Tibial artery (tissue), 4 donors: ENCODE results near the gene STYK1.
"Not testable (repeated sequence)": the region's sequence is repeated elsewhere in the genome, so short reads cannot be mapped to it uniquely, and the experiment has no call there.

Source experiments
- DNase-seq, 2 donors: peaks; one replicate each; pipeline ENCODE4 v3.0.0-alpha.2; 2019
- H3K27ac ChIP-seq, 2 donors: fragments of 200-600 bp; sonication (generic) in 1 of 2; 1 replicate in 1 of 2; 2 replicates in 1 of 2; pipeline ENCODE4 v1.5.1; 2018 to 2019; ENCODE audit warnings: mild to moderate bottlenecking in 1 of 2
- H3K27me3 ChIP-seq, 2 donors: fragments of 200-600 bp; sonication (generic) in 1 of 2; one replicate each; pipeline versions ENCODE4 v1.5.1 to v1.6.0; 2016 to 2019
- H3K36me3 ChIP-seq, 3 donors: fragments of 200-600 bp; sonication (generic) in 2 of 3; one replicate each; pipeline ENCODE4 v1.5.1; 2016 to 2019; ENCODE audit warnings: mild to moderate bottlenecking in 2 of 3
- H3K4me1 ChIP-seq, 4 donors: fragments of 200-600 bp; sonication (generic) in 2 of 4; 1 replicate in 3 of 4; 2 replicates in 1 of 4; pipeline ENCODE4 v1.5.1; 2016 to 2019
- H3K4me3 ChIP-seq, 2 donors: fragments of 200-600 bp; sonication (generic) in 1 of 2; 1 replicate in 1 of 2; 2 replicates in 1 of 2; pipeline ENCODE4 v1.5.1; 2018 to 2019; ENCODE audit warnings: mild to moderate bottlenecking in 2 of 2
- H3K9me3 ChIP-seq, 3 donors: fragments of 200-600 bp; sonication (generic) in 1 of 3; one replicate each; pipeline ENCODE4 v1.5.1; 2016 to 2019
- CTCF ChIP-seq, 2 experiments: fragments of 200-600 bp in 1 of 2; fragments of 450-650 bp in 1 of 2; IDR thresholded peaks; one replicate each; pipeline ENCODE4 v1.5.1; 2017 to 2019; ENCODE audit warnings: antibody characterized with exemption in 2 of 2, mild to moderate bottlenecking in 1 of 2, moderate library complexity in 1 of 2
- intact Hi-C: fragments of 100-400 bp; cut with DNase I; formaldehyde crosslinking; loops from one replicate; pipeline ENCODE4 v1.15.0; 2023; ENCODE audit warnings: low total_unique reads

The STYK1 gene

GRCh38 chr12:10664499-10664898, 9.4 kb downstream of the STYK1 start:
- Histone ChIP-seq H3K36me3 (no peaks in the 10 kb centered on the region), H3K27me3 (peaks cover 0 to 4% of the 10 kb centered on the region in 2 donors), H3K4me1 (no peaks in the 10 kb centered on the region), H3K9me3 (no peaks in the 10 kb centered on the region), H3K27ac (no peak overlapping the region), H3K4me3 (no peak overlapping the region)
- TF ChIP-seq CTCF (IDR thresholded peaks at IDR 0.05): no peak
- intact Hi-C loops: no loop called here
- no peak for DNase-seq

GRCh38 chr12:10663869-10664268, 10.0 kb downstream of the STYK1 start:
- H3K27me3 ChIP-seq: peaks cover 0 to 4% of the 10 kb centered on the region in 2 donors
- intact Hi-C loops: no loop called here
- no peaks in the 10 kb centered on the region for H3K4me1 ChIP-seq
- no peak for TF ChIP-seq CTCF (IDR thresholded peaks at IDR 0.05)
- DNase-seq: no peak
- no peaks in the 10 kb centered on the region for H3K9me3 ChIP-seq
- no peak overlapping the region for H3K27ac ChIP-seq
- H3K36me3 ChIP-seq: no peaks in the 10 kb centered on the region
- no peak overlapping the region for H3K4me3 ChIP-seq

- no peak overlapping the region for H3K27ac ChIP-seq
- no peaks in the 10 kb centered on the region for H3K4me1 ChIP-seq
- H3K27me3 ChIP-seq: peaks cover 0 to 4% of the 10 kb centered on the region in 2 donors
- H3K36me3 ChIP-seq: no peaks in the 10 kb centered on the region
- H3K9me3 ChIP-seq: no peaks in the 10 kb centered on the region
- no peak for TF ChIP-seq CTCF (IDR thresholded peaks at IDR 0.05)
- H3K4me3 ChIP-seq: no peak overlapping the region
- DNase-seq: no peak
- intact Hi-C loops: no loop called here
Measured at GRCh38 chr12:10661338-10661737, 12.5 kb downstream of the STYK1 start.

GRCh38 chr12:10654003-10654402, 19.8 kb downstream of the STYK1 start:
- H3K27me3 ChIP-seq: no peaks in the 10 kb centered on the region
- H3K4me1 ChIP-seq: no peaks in the 10 kb centered on the region
- TF ChIP-seq CTCF (IDR thresholded peaks at IDR 0.05): no peak
- intact Hi-C loops: no loop called here
- no peak overlapping the region for H3K4me3 ChIP-seq
- H3K27ac ChIP-seq: no peak overlapping the region
- no peaks in the 10 kb centered on the region for H3K9me3 ChIP-seq
- H3K36me3 ChIP-seq: no peaks in the 10 kb centered on the region
- no peak for DNase-seq

GRCh38 chr12:10652192-10652591, 21.7 kb downstream of the STYK1 start:
- Histone ChIP-seq H3K4me1 (no peaks in the 10 kb centered on the region), H3K4me3 (no peak overlapping the region), H3K36me3 (no peaks in the 10 kb centered on the region), H3K27ac (no peak overlapping the region), H3K27me3 (no peaks in the 10 kb centered on the region), H3K9me3 (peaks cover 0 to 2% (median 0%) of the 10 kb centered on the region in 3 donors)
- no peak for DNase-seq
- intact Hi-C loops: no loop called here
- no peak for TF ChIP-seq CTCF (IDR thresholded peaks at IDR 0.05)

- H3K9me3 ChIP-seq: peaks cover 0 to 14% (median 13%) of the 10 kb centered on the region in 3 donors
- DNase-seq, H3K36me3 ChIP-seq, H3K27me3 ChIP-seq, H3K27ac ChIP-seq, H3K4me1 ChIP-seq, intact Hi-C loops, H3K4me3 ChIP-seq: not testable (repeated sequence)
Measured at GRCh38 chr12:10646576-10646975, 27.3 kb downstream of the STYK1 start.
